ENCODE results near the gene AMY1B.
"Not testable (repeated sequence)": the region's sequence is repeated elsewhere in the genome, so short reads cannot be mapped to it uniquely, and the experiment has no call there.

The AMY1B gene

DNA sequence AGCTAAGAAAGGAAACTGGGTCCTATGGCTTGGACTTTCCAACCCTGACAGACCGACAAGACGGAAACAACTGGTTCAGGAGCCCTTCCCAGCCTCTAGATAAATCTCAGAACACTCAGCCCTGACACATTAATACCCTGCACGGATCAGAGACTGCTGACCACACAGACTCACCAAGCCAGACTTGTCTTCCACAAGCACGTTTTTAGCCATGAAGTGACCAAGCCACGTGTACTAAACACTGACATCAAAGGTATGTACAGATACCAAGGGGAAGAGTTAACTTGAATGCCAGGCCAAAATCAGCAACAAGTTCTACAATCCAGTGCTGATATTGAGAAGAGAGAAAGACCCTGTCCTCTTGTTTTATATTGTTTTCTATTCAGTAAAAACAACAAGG is at the start of gene AMY1B:
Gene AMY1B, minus strand, starts transcription at position 101 of the 400 bp plus-strand sequence. CDS start 571 bp downstream, outside the sequence.
- DNase-seq, result not testable (repeated sequence)

- DNase-seq, result not testable (repeated sequence)
Measured at GRCh38 chr1:103745040-103745439, 49.0 kb upstream of the AMY1B start.

DNA sequence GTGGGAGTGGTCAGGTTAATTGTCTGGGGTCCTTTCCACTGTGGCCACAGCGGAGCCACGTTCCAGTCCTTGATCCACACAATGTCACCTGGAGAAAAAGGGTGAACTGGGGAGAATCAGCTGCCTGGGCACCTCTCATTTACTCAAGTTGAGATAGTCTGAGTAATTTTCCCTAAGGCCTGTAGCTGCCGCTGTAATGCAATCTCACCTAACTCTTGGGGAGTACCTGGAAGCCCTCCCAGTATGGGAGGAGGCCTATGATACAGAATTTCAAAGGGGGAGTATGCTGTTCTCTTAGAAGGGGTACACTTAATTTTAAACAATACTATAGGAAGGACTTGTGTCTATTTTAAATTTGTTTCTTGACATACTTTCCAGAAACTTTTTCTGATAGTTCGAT is 48.4 kb upstream of the AMY1B start:
- DNase-seq, result not testable (repeated sequence)

GRCh38 chr1:103738031-103738430 is 42.0 kb upstream of the AMY1B start:
- DNase-seq, result not testable (repeated sequence)

- not testable (repeated sequence) for DNase-seq
Measured at GRCh38 chr1:103735334-103735733, 39.3 kb upstream of the AMY1B start.

- not testable (repeated sequence) for DNase-seq
Measured at GRCh38 chr1:103721473-103721872, 25.5 kb upstream of the AMY1B start.

GRCh38 chr1:103717404-103717803 is 21.4 kb upstream of the AMY1B start:
- DNase-seq, result not testable (repeated sequence)

GRCh38 chr1:103710381-103710780 is 14.4 kb upstream of the AMY1B start:
- DNase-seq, result not testable (repeated sequence)

- DNase-seq, result not testable (repeated sequence)
Measured at GRCh38 chr1:103707670-103708069, 11.7 kb upstream of the AMY1B start.

DNA sequence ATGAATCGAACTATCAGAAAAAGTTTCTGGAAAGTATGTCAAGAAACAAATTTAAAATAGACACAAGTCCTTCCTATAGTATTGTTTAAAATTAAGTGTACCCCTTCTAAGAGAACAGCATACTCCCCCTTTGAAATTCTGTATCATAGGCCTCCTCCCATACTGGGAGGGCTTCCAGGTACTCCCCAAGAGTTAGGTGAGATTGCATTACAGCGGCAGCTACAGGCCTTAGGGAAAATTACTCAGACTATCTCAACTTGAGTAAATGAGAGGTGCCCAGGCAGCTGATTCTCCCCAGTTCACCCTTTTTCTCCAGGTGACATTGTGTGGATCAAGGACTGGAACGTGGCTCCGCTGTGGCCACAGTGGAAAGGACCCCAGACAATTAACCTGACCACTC is 5.2 kb upstream of the AMY1B start:
- DNase-seq, result not testable (repeated sequence)

DNA sequence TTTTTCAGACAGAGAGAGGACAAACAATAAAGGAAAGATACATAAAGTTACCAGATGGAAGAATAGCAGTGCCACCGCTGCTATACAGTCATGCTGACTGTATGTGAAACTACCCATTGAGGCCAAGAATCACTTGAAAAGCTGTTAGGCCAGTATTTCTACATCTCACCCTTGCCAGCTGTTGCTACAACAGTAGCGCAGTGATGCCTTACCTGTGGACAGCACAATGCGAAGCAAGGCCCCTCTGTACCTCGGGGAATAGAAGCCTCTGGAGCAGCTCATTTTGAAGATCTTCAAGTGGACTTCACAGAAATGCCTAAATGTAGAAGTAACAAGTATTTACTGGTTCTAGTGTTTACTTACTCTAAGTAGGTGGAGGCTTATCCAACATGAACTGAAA is 4.7 kb upstream of the AMY1B start:
- not testable (repeated sequence) for DNase-seq

DNA sequence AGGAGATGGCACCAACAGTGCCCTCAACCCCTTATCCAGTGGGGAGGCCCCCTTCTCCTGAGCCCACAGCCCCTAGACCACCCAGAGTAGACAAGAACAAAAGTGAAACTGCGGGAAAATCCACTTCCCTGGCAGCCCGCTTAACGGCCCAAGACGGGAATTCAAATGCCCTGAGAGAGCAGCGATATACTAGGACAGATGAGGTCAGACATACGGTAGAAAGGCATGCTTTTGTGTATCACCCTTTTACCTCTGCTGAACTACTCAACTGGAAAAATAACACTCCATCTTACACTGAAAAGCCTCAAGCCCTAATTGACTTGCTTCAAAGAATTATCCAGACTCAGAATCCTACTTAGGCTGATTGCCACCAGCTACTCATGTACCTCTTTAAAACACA is 1.4 kb upstream of the AMY1B start:
- DNase-seq, result not testable (repeated sequence)

DNA sequence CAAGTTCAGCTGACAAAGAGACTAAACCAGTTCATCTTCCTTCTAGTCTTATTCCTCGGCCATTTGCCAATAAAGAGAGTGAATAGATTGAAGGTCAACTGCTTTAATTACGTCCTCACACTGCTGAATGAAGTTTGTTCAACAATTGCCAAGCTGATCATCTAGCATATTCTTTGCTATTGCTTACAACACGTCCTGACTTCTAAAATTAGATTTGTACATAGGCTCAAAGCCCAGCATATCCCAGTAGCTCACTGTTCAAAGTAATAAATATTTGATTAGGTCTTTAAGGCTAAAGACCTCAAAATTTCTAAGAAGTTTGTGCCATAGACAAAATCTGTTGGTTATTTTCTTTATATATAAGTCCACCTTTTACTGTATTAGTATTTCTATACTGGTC is 19.7 kb downstream of the AMY1B start:
- DNase-seq, result not testable (repeated sequence)

GRCh38 chr1:103655460-103655859 is 40.5 kb downstream of the AMY1B start, which contains the start of gene AMY1A:
AMY1A (plus strand) TSS chr1:103655760; CDS start chr1:103656331, 571 bp downstream.
- not testable (repeated sequence) for DNase-seq

DNA sequence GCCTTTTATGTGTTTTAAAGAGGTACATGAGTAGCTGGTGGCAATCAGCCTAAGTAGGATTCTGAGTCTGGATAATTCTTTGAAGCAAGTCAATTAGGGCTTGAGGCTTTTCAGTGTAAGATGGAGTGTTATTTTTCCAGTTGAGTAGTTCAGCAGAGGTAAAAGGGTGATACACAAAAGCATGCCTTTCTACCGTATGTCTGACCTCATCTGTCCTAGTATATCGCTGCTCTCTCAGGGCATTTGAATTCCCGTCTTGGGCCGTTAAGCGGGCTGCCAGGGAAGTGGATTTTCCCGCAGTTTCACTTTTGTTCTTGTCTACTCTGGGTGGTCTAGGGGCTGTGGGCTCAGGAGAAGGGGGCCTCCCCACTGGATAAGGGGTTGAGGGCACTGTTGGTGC is 41.9 kb downstream of the AMY1B start:
- DNase-seq, result not testable (repeated sequence)

GRCh38 chr1:103650889-103651288 is 45.1 kb downstream of the AMY1B start:
- not testable (repeated sequence) for DNase-seq

DNA sequence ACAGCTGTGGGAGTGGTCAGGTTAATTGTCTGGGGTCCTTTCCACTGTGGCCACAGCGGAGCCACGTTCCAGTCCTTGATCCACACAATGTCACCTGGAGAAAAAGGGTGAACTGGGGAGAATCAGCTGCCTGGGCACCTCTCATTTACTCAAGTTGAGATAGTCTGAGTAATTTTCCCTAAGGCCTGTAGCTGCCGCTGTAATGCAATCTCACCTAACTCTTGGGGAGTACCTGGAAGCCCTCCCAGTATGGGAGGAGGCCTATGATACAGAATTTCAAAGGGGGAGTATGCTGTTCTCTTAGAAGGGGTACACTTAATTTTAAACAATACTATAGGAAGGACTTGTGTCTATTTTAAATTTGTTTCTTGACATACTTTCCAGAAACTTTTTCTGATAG is 45.7 kb downstream of the AMY1B start:
- not testable (repeated sequence) for DNase-seq

DNA sequence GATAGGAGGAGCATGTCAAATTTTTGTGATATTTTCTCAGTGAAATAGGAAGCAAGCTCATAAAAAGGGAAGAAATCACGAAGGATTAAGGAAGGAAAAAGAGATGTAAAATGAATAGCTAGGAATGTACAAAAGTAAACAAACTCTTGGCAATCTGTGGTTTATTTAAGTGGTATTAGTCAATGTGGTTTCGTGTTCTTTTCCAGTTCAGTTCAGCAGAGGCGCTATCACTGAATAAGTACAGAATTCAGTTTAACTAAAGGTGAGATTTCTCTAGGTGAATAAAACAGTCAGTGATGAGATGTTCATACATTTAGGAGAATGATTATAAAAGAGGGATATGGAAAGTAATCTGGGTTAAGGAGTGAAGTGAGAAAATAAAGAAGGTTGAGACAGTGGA is 52.1 kb downstream of the AMY1B start:
- not testable (repeated sequence) for DNase-seq

GRCh38 chr1:103641194-103641593 is 54.8 kb downstream of the AMY1B start:
- not testable (repeated sequence) for DNase-seq
